ENCODE data around the gene PHETA1. TPM values are rescaled to one million over a fixed set of nuclear protein-coding genes. Genes with fewer than 3 reads are reported as not detected.

PHETA1 gene, protein sequence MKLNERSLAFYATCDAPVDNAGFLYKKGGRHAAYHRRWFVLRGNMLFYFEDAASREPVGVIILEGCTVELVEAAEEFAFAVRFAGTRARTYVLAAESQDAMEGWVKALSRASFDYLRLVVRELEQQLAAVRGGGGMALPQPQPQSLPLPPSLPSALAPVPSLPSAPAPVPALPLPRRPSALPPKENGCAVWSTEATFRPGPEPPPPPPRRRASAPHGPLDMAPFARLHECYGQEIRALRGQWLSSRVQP
- 7.6 and 7.7 TPM in 2 replicates for total RNA-seq

DNA sequence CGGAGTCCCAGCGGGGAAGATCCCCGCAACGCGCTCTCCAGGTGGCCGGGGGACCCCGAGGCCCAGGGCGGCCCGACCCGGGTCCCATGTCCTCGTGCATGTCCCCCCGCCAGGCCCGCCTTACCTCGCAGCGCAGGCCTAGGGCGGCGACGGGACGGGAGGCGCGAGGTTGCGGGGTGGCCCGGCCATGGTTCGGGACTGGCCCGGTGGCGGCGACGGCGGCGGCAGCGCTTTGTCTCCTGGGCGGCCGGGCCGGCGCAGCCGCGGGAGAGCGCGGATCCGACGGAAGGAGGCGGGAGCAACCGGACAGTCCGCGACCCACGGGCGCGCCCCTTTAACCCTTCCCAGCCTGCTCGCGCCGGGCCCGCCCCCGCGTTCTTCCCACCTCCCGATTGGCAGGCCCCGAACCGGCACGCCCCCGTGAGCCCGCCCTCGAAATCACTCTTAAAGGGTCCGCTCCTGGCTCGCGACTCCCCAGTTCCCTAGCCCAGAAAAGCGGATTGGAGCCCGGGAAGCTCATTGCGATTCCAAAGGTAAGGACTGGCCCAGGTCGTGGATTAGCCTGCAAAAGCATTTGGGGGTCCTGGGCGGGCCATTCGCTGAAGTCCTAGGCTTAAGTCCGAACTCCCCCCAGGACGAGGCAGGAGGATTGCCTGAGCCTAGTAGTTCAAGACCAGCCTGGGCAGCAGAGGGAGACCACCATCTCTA, at the start of gene PHETA1:
Gene PHETA1 (minus strand): TSS at position 308 of the 708 bp plus-strand sequence. CDS start 5,668 bp downstream, outside the sequence.

DNA sequence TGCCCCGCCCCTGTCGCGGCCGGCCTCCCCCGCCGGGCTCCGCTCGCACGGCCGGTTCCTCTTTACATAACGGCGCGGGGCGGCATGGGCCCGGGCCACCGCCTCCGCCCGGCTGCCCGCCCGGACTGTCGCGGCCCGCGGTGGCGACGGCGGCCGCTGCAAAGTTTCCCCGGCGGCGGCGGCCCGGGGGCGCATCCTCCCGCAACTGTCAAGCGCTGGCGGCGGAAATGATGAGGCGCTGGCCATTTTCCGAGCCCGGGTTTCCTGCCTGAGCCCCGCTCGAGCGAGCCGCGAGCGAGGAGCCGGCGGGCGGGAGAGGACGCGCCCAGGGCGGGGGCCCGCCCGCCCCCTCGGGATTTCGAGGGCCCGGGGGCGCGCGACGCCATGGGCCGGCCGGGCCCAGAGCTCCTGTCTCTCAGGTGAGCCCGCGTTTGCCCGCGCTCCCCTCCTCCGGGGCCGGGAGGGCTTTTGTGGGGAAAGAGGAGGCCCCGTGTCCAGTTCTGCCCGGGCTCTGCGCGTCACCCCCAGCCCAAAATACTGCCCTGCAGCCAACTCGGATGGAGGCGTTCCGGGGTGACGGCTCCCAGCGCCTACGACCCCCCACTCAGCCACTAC, 37.1 kb upstream of the PHETA1 start, which contains the start of gene SH2B3:
Gene SH2B3 (plus strand): TSS at position 65 of the 615 bp plus-strand sequence. CDS start 12,223 bp downstream, outside the sequence.

Other genes starting within 250 kb of the PHETA1 start
- 34.7 and 112 TPM in 2 replicates for gene SH2B3, start 36.8 kb upstream of the PHETA1 start, total RNA-seq
- gene ATXN2, start 230.2 kb upstream of the PHETA1 start, total RNA-seq, result 20.7 and 21.4 TPM in 2 replicates

Measured in regular cardiac myocyte (primary cell).